ENCODE measurements around the gene LAMTOR2. TPM values are rescaled to one million over a fixed set of nuclear protein-coding genes. Genes with fewer than 3 reads are reported as not detected.
A peak's percentile ranks its signal among the peaks of the same experiment; 100 is the strongest.

The LAMTOR2 gene
- total RNA-seq, 1 experiment from 2014 or later = 50.6 TPM

DNA sequence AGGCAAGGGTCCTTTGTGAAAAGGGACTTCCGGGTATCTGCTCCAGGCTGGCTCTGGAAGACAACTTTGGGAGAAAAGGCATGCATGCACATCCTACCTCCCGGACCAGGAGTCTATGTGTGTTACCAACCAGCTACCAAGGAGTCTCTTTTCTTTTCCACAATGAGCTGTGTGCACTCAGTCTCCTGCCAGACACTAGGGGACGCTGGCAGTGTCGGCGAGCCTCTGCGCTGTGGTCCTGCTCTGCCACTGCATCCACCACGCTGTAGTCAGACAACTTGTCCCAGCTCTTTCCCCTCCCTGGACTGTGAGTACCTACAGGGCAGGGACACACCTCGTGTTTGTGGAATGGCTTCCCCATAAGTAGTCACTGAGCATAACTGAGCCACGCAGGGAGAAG is 28.7 kb upstream of the LAMTOR2 start:
- H4K5ac ChIP-seq (ENCODE audit: insufficient read length, low read depth, low read length) = no peak overlapping the region
- no peaks in the 10 kb centered on the region for H3K79me2 ChIP-seq (ENCODE audit: insufficient read depth, low read length)
- no peaks in the 10 kb centered on the region for H3K23me2 ChIP-seq (ENCODE audit: insufficient read length, low read depth, low read length, poor library complexity, severe bottlenecking)
- H2BK120ac ChIP-seq (ENCODE audit: low read depth, low read length, poor library complexity, severe bottlenecking) = no peak overlapping the region
- H4K20me1 ChIP-seq (ENCODE audit: control insufficient read depth, insufficient read depth, insufficient read length) = no peaks in the 10 kb centered on the region
- no peaks in the 10 kb centered on the region for H3K9me3 Mint-ChIP-seq
- H3K27me3 ChIP-seq (ENCODE audit: insufficient read depth, low read length) = no peaks in the 10 kb centered on the region; the same call in 1 of the 2 replicates
- no peak overlapping the region for H2BK15ac ChIP-seq (ENCODE audit: low read depth, low read length)
- H3K36me3 Mint-ChIP-seq (ENCODE audit: insufficient read depth in 1 of 3, low read depth in 3 of 3) = no peaks in the 10 kb centered on the region
- WGBS (ENCODE audit: extremely low coverage, insufficient read length, low lambda C conversion rate) = no CpG with 5 or more reads among the region's 9 CpGs
- H3K27ac ChIP-seq (ENCODE audit: insufficient read length, low read depth, low read length) = no peak overlapping the region
- no peaks in the 10 kb centered on the region for H3K79me1 ChIP-seq (ENCODE audit: insufficient read depth, low read depth, low read length, poor library complexity, severe bottlenecking)
- H3K27ac Mint-ChIP-seq = no peak overlapping the region; a peak in 1 of 7 replicates
- H3K4me3 Mint-ChIP-seq = no peak overlapping the region
- peaks cover 6 to 12% of the 10 kb centered on the region in 2 experiments; a peak in 3 of 4 replicates for H3K4me1 Mint-ChIP-seq
- TF ChIP-seq, protein P1, sequence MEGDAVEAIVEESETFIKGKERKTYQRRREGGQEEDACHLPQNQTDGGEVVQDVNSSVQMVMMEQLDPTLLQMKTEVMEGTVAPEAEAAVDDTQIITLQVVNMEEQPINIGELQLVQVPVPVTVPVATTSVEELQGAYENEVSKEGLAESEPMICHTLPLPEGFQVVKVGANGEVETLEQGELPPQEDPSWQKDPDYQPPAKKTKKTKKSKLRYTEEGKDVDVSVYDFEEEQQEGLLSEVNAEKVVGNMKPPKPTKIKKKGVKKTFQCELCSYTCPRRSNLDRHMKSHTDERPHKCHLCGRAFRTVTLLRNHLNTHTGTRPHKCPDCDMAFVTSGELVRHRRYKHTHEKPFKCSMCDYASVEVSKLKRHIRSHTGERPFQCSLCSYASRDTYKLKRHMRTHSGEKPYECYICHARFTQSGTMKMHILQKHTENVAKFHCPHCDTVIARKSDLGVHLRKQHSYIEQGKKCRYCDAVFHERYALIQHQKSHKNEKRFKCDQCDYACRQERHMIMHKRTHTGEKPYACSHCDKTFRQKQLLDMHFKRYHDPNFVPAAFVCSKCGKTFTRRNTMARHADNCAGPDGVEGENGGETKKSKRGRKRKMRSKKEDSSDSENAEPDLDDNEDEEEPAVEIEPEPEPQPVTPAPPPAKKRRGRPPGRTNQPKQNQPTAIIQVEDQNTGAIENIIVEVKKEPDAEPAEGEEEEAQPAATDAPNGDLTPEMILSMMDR (conservative IDR thresholded peaks at IDR 0.05) = peak; percentile 84
- no peak overlapping the region for H3K56ac ChIP-seq (ENCODE audit: insufficient read length, low read depth, low read length)
- no peak overlapping the region for H3K4me2 ChIP-seq (ENCODE audit: insufficient read depth, insufficient read length, low read length)
- no peak overlapping the region for H3K23ac ChIP-seq (ENCODE audit: insufficient read length, low read depth, low read length)
- no peak overlapping the region for H2BK5ac ChIP-seq (ENCODE audit: insufficient read length, low read length)
- H3K4me1 ChIP-seq (ENCODE audit: insufficient read depth, low read length) = no peaks in the 10 kb centered on the region
- H3K9me3 ChIP-seq (ENCODE audit: control insufficient read depth, low read depth, low read length) = no peaks in the 10 kb centered on the region
- H4K91ac ChIP-seq (ENCODE audit: insufficient read length, low read depth, low read length) = no peak overlapping the region
- H3K27me3 Mint-ChIP-seq (ENCODE audit: low read depth) = peaks cover 32% of the 10 kb centered on the region
- H3K9ac ChIP-seq (ENCODE audit: extremely low read depth, insufficient read length, low read length) = no peak overlapping the region
- no peak overlapping the region for H3K4ac ChIP-seq (ENCODE audit: low read depth, low read length)
- H2AK5ac ChIP-seq (ENCODE audit: insufficient read length, low read length) = no peak overlapping the region
- no peak overlapping the region for H4K8ac ChIP-seq (replicated peaks; ENCODE audit: insufficient read length, low read depth, low read length)
- no peak overlapping the region for H3T11ph ChIP-seq (ENCODE audit: low read length)
- no peak overlapping the region for H2AFZ ChIP-seq (ENCODE audit: low read length)
- DNase-seq = peak; percentile 85
- no peak overlapping the region for H3K14ac ChIP-seq (ENCODE audit: insufficient read depth, low read length)
- no peak overlapping the region for H2BK12ac ChIP-seq (ENCODE audit: insufficient read length, low read depth, low read length)
- H2BK20ac ChIP-seq (ENCODE audit: low read depth, low read length, poor library complexity, severe bottlenecking) = no peak overlapping the region
- H3K18ac ChIP-seq (ENCODE audit: insufficient read length, low read depth, low read length) = no peak overlapping the region

All from H9 (cell line).